NCI-H524 (cell line): ENCODE measurements around the gene ZDHHC5.

Experiments used
- DNase-seq, 2 experiments: peaks; one replicate each; lab custom pipeline; 2025; lab: John Stamatoyannopoulos, UW

Gene ZDHHC5

GRCh38 chr11:57729479-57729878 is 61.6 kb downstream of the ZDHHC5 start:
- DNase-seq, result no peak

- DNase-seq, result no peak
These were observed 64.7 kb downstream of the ZDHHC5 start for GRCh38 chr11:57732661-57733060.

GRCh38 chr11:57735619-57736298 is 67.8 kb downstream of the ZDHHC5 start:
- no peak for DNase-seq

DNA sequence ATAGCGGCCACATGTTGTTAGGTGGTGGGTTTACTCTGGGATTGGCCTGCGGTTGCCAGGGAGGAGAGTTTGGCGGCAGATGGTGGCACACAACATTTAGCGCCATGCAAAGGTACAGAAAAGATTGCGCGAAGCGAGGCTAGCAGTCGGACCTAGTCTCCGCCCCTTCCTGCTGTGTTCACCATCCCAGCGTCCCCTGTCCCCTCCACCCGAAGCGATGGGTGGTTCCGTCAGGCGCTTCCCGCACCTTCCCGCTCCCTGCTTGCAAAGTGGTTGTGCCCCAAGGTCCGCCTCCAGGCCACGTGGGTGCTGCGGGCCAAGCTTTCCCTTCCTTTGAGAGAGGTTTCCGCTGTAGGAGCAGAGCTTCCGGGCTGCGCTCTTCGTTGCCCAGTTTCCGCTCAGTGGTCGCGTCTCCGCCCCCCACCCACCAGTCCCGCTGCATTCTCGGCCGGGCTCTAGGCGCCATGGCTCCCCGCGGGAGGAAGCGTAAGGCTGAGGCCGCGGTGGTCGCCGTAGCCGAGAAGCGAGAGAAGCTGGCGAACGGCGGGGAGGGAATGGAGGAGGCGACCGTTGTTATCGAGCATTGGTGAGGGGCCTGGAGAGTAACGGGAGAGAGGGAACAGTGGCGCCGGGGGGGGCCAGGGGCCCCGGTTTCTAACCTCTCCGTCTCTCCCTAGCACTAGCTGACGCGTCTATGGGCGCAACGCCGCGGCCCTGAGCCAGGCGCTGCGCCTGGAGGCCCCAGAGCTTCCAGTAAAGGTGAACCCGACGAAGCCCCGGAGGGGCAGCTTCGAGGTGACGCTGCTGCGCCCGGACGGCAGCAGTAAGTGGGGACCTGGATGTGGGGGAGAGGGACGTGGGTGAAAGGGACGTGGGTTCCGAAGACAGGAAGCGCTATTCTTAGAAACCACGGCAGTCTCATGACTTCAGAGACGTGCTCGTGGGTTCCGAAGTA is 73.5 kb downstream of the ZDHHC5 start, which contains the start of gene SELENOH:
SELENOH (plus strand) TSS at position 360 of the 955 bp plus-strand sequence; CDS start at position 465, 105 bp downstream.
- DNase-seq, result peak; percentile 96 to 97

GRCh38 chr11:57742087-57742452 is 74.2 kb downstream of the ZDHHC5 start:
- DNase-seq, result no peak

DNA sequence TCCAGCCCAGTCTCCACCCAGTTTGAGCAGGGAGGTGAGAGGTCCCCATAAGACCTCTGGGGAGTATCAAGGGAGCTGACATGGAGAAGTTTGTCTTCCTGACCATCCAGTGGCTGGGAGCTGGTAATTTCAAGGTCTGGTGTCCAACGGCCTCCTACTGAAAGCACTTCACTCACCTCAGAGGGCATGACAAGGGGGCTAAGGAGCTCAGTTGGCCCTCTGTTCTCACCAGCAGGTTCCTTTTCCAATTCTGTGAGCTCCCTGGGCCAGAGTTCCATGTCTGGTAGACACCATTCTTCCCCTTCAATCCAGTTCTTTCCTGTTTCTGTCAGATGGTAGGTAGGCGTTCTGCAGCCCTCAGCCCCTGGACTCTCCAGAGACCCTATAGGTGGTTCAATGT is 76.4 kb downstream of the ZDHHC5 start:
- no peak for DNase-seq

GRCh38 chr11:57745206-57745605 is 77.3 kb downstream of the ZDHHC5 start:
- DNase-seq, result no peak

GRCh38 chr11:57746920-57747319 is 79.0 kb downstream of the ZDHHC5 start:
- no peak for DNase-seq
